HG03108 (cell line): ENCODE data around the gene SOBP.
"Not testable (repeated sequence)": the region's sequence is repeated elsewhere in the genome, so short reads cannot be mapped to it uniquely, and the experiment has no call there.

ENCODE experiments used
- ATAC-seq: cut with Tn5 transposase; IDR thresholded peaks from one replicate; pipeline ENCODE4 v1.9.1; 2021; ENCODE audit warnings: moderate library complexity; ENCODE audit not compliant: unreplicated experiment

SOBP gene

DNA sequence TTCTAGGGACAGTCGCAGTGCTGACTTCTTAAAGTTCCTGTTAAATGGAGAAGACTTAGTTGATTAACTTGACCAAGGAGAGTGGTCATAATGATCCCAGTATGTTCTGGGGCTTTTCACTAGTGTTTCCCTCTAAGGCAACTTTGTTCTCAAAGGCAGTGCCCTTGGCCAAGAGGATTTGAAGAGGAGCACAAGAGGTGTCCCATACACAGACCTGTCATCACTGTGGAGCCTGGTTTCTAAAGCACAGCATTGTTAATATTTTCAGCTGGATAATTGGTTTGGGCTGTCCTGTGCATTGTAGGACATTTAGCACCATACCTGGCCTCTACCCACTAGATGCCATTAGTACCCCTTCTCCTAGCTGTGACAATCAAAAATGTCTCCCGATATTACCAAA, 30.8 kb downstream of the SOBP start:
- not testable (repeated sequence) for ATAC-seq

DNA sequence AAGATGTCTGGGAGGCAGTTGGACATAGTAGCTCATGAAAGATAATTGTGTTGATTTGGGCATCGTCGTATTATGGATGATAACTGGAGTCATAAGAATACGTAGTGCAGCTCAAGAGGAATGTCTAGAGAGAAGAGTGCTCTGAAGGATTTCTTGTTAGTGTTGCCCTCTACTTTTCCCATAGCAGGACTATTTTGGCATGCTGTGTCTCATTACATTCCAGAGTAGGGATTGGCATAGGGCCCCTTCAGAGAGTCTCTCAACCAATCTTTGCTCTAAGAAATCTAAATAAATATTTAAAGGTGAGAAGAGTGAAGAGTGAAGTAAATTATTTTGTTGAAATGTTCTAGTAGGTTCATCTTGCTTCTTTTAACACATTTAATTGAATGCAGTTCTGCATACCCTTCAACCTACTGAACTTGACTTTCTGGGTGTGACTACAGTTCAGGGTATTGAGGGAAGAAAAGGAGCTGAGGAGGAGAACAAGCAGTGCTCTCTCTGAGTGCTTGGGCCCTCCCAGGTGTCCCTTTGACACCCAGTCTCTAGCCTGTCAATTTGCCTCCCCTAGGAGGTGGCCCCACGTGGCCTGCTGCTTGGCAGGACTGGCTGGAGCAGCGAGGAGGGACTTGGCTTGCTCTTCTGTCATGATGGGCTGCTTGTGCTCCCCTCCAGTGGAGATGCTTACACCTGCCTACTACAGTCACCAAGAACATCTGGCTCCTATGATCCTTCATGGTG, 33.3 kb downstream of the SOBP start:
- no peak for ATAC-seq

- no peak for ATAC-seq
Observed at GRCh38 chr6:107523794-107524193, 33.9 kb downstream of the SOBP start.

DNA sequence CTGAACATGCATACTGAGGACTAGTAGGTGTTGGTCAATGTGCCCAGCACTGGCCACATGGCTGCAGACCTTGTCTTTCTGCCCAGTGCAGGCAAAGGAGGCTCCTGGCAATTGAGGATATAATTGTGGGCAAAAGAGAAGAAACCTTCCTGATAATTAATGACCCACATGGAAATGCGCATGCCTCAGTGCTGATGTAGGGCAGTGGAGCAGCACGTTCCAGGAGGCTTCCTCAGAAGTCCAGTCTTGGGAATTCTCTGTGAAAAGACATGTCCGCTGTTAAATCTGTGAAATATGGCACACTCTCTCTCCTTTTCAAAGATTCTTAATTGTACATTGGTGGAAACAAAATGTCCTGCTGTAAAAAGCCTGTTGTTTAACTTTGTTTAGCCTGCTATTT, 34.7 kb downstream of the SOBP start:
- ATAC-seq: no peak

DNA sequence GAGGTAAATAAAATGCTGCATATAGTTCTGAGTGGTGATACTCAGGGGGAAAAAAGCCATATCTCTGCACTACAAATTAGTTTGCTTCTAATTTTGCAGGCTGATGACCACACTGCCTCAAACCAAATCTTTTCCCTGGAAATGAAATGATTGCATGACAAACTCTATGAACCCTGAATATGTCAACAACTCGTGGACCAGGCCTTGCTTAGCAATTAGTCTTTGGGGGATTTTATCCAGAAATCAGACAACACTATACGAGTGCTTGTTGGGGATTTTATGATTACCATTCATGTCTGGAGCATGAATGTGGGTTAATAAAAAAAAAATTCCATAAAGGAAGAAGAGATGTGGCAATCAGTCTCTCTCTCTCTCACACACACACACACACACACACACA, 42.0 kb downstream of the SOBP start:
- no peak for ATAC-seq

- ATAC-seq: no peak
Observed at GRCh38 chr6:107532706-107533105, 42.8 kb downstream of the SOBP start.

- ATAC-seq: no peak
Observed at GRCh38 chr6:107533415-107534059, 43.6 kb downstream of the SOBP start.

GRCh38 chr6:107534571-107535141, 44.7 kb downstream of the SOBP start:
- ATAC-seq: no peak

DNA sequence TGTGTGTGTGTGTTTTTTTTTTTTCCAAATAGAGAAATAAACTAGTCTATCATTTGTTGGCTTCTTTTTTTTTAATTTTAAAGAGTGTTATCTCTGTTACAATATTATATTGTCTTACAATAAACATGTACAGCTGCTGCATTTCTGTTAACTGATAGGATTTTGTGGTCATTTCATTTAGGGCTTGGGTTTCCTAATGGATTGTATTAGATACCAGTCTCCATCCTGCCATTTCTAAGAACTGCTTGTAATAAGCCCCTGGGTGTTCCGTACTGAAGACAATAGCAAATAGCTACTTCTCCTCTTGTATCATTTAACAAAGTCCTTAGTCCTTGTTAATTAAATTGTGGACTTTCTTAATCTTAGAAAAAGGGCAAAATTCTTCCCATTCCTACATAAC, 45.7 kb downstream of the SOBP start:
- ATAC-seq: no peak

GRCh38 chr6:107536180-107536961, 46.5 kb downstream of the SOBP start:
- no peak for ATAC-seq

GRCh38 chr6:107537559-107537958, 47.6 kb downstream of the SOBP start:
- no peak for ATAC-seq

DNA sequence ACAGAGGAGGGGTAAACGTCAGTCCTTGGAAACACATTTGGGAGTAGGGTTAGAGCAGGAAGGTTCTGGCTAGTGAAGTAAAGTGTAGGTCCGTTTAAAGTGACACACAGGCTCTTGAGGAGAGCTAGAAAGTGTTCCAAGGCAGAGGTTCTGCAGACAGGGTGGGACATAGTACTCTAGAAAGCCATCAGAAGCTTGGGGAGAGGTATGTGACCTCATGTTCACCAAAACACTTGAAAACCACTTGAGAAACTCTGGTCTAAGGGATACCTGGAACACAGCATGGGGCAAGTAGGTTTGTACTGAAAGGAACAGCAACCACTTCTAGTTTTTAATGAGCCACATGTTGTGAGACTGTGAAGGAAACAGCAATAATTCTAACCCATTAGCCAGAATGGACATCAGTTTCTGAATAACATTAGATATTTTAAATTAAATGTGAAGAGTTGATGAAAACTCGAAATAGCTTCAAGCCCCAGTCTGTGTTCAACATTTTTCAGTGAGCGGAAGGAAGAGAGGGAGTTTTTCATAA, 49.0 kb downstream of the SOBP start:
- ATAC-seq: no peak

GRCh38 chr6:107539409-107539808, 49.5 kb downstream of the SOBP start:
- no peak for ATAC-seq

DNA sequence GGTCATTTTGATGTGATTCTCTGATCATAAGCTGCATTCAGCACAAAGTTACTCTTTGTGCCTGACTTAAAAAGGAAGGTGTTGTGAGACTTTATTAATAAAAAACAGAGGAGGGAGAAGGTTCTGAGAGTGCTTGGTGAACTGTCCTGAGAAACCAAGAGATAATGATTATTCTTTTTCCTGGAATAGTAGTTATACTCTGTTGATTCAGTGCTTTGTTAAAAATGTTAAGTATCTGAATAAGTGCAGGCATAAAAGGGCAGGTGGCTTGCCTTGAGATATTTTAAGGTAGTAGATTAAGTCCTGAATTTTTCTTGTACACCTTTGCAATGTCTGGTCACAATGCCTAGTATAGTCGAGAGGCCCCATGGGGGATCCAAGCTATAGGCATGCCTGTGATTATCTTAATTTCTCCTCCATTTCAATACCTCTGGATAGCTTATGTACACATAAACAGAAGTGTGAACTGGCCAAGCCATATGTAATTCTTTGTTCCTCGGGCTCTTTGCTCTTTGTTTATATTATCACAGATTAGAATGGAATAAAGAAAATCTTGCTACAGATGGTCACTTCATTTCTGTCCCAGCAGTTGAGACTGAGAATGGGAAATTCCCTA, 50.0 kb downstream of the SOBP start:
- no peak for ATAC-seq

DNA sequence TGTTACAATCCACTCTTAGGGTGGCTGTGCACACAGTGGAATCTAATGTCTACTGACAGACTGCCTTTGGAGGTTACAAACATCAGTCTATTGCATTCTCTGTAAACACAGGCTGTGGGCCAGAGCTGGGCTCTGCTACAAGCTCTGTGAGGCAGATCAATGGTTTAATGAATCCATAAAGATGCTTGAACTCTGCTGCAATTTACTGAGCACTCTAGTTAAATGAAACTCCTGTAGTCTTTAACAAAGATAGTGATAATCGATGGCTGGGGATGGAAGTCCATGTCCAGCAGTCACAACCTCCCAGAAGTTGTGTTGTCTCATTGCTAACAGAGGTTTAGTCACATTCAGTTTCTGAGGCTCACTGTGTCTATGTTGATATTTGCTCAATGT, 50.5 kb downstream of the SOBP start:
- no peak for ATAC-seq

DNA sequence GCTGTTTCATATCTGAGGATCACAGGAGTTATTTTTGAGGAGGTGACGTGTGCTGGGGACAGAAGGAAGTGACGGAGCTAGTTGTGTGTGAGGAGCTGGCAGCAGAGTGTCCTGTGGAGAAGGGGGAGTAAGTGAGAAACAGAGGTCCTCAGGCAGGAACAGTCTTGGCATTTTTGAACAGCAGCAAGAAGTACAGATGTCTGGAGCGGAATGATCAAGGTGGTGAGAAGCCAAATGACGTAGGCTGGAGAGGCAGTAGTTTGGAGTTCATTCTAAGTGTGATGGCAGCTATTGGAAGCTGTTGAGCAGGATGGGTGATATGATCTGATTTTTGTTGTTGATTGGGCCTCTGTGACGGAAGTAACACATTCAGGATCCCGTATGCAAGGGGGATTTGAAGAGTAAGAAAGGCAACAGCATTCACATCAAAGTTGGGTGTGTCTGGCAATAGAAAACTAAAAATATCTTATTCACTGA, 52.3 kb downstream of the SOBP start:
- no peak for ATAC-seq

DNA sequence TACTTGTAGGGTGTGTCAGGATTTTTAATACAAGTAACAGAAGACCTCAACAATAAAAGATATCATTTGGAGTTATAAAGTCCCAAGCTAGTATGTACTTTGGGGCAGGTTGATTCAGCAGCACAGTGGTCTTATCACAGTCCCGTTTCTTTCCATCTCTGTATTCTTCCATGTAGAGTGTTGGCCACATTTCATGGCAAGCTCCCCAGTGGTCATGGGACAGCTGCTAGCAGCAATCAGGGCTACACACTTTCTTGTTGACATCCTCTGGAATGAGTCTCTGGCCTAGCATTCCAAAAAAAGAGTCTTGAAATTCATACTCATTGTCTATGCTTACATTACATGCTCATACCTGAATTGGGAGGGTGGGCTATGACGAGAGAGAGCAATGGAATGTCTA, 53.2 kb downstream of the SOBP start:
- no peak for ATAC-seq

DNA sequence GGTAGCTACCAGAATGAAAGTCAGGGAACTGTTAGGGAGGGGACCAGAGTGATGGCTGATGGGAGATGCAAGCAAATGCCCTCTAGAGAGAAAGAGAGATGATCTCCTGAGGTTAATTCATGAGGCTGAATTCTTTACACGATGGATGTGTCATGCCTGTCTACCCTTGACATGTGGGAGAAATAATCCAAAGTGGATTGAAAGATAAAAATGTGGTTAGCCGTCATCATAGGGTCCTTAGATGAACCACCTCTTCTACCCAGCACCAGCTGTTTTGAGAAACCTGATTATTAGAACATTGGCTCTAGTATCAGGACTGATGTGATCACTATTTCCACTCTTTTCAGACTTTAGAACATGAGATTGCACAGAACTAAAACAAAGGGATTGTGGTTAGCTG, 53.6 kb downstream of the SOBP start:
- no peak for ATAC-seq

GRCh38 chr6:107545763-107546162, 55.8 kb downstream of the SOBP start:
- no peak for ATAC-seq

GRCh38 chr6:107546691-107547450, 57.0 kb downstream of the SOBP start:
- ATAC-seq: no peak
